Posterior vena cava (tissue), 2 donors: ENCODE results near the gene CCDC167. TPM values are rescaled to one million over a fixed set of nuclear protein-coding genes. Genes with fewer than 3 reads are reported as not detected.
"Not testable (repeated sequence)": the region's sequence is repeated elsewhere in the genome, so short reads cannot be mapped to it uniquely, and the experiment has no call there.

Source experiments
- DNase-seq: peaks from one replicate; pipeline ENCODE4 v3.0.0-alpha.2; 2020; ENCODE audit warnings: low spot score
- intact Hi-C, 2 donors: fragments of 100-400 bp; cut with DNase I; formaldehyde crosslinking; loops; one replicate each; pipeline versions ENCODE4 v1.14.1 to v1.14.2; 2022 to 2023
- total RNA-seq, 2 donors: library from RNA; stranded (reverse); fragmentation: NEBNext Ultra II Directional; extraction: Animal tissue kit (Norgen Biotek cat#: 25700); gene quantifications; one replicate each; pipeline ENCODE4 v1.2.1, GENCODE V29; 2021
- donor health status: DM: yes; HTN: yes; CAD: no.
- donor health status: DM: yes; HTN: yes; CAD: no.

CCDC167 gene
- total RNA-seq, 2 donors from 2014 or later: 16.2 to 18.9 TPM

- intact Hi-C loops: loop anchor here in 1 of 2 donors (5.0 kb wide), 2 partner anchors 1367 to 1978 kb away; no protein-coding TSS in a partner anchor
- DNase-seq: no peak
Measured at GRCh38 chr6:37514837-37515236, 15.1 kb upstream of the CCDC167 start.

GRCh38 chr6:37514321-37514771 is 14.7 kb upstream of the CCDC167 start:
- intact Hi-C loops: loop anchor here in 1 of 2 donors (5.0 kb wide), 1 partner anchor 1977 kb away; no protein-coding TSS in a partner anchor
- DNase-seq: no peak

- DNase-seq: no peak
- intact Hi-C loops: loop anchor here in 1 of 2 donors (5.0 kb wide), 1 partner anchor 1976 kb away; no protein-coding TSS in a partner anchor
Measured at GRCh38 chr6:37513576-37513975, 13.9 kb upstream of the CCDC167 start.

- no peak for DNase-seq
- intact Hi-C loops: loop anchor here in 1 of 2 donors (5.0 kb wide), 1 partner anchor 1976 kb away; no protein-coding TSS in a partner anchor
Measured at GRCh38 chr6:37513155-37513554, 13.5 kb upstream of the CCDC167 start.

- DNase-seq: no peak
- intact Hi-C loops: loop anchor here in 1 of 2 donors (5.0 kb wide), 1 partner anchor 1975 kb away; no protein-coding TSS in a partner anchor
Measured at GRCh38 chr6:37512400-37513011, 12.8 kb upstream of the CCDC167 start.

GRCh38 chr6:37511910-37512399 is 12.3 kb upstream of the CCDC167 start:
- intact Hi-C loops: loop anchor here in 1 of 2 donors (5.0 kb wide), 1 partner anchor 1975 kb away; no protein-coding TSS in a partner anchor
- no peak for DNase-seq

- DNase-seq: no peak
- intact Hi-C loops: loop anchor here in 1 of 2 donors (5.0 kb wide), 1 partner anchor 1974 kb away; no protein-coding TSS in a partner anchor
Measured at GRCh38 chr6:37511201-37511600, 11.5 kb upstream of the CCDC167 start.

GRCh38 chr6:37507690-37508421 is 8.2 kb upstream of the CCDC167 start:
- no peak for DNase-seq
- intact Hi-C loops: no loop called here

- no peak for DNase-seq
- intact Hi-C loops: no loop called here
Measured at GRCh38 chr6:37507077-37507476, 7.4 kb upstream of the CCDC167 start.

- intact Hi-C loops: no loop called here
Measured at GRCh38 chr6:37506479-37506878, 6.8 kb upstream of the CCDC167 start.

GRCh38 chr6:37504024-37504423 is 4.3 kb upstream of the CCDC167 start:
- intact Hi-C loops: no loop called here
- no peak for DNase-seq

More at GRCh38 chr6:37506479-37506878, 6.8 kb upstream of the CCDC167 start:
- DNase-seq: no peak

- DNase-seq: no peak
Measured at GRCh38 chr6:37503309-37503965, 3.7 kb upstream of the CCDC167 start.

GRCh38 chr6:37502703-37503291 is 3.1 kb upstream of the CCDC167 start:
- intact Hi-C loops: no loop called here
- DNase-seq: no peak

More at GRCh38 chr6:37503309-37503965, 3.7 kb upstream of the CCDC167 start:
- intact Hi-C loops: no loop called here

- intact Hi-C loops: no loop called here
- no peak for DNase-seq
Measured at GRCh38 chr6:37501632-37502491, 2.2 kb upstream of the CCDC167 start.

- intact Hi-C loops: not testable (repeated sequence)
Measured at GRCh38 chr6:37500904-37501303, 1.2 kb upstream of the CCDC167 start.

GRCh38 chr6:37500294-37500608 is 558 bp upstream of the CCDC167 start:
- intact Hi-C loops: no loop called here

More at GRCh38 chr6:37500904-37501303, 1.2 kb upstream of the CCDC167 start:
- DNase-seq: not testable (repeated sequence)

GRCh38 chr6:37496951-37497885 is 2.5 kb downstream of the CCDC167 start:
- intact Hi-C loops: no loop called here
- DNase-seq: no peak

More at GRCh38 chr6:37500294-37500608, 558 bp upstream of the CCDC167 start:
- DNase-seq: no peak
